Measurements from ENCODE around the gene ZNF57. TPM values are rescaled to one million over a fixed set of nuclear protein-coding genes. Genes with fewer than 3 reads are reported as not detected.

The ZNF57 gene
- total and polyA plus RNA-seq, 2 of the 13 experiments (the other 11 are each of a cell fraction or from before 2014, with no cell fraction given), result 6.6 to 17.5 TPM

GRCh38 chr19:2944775-2945574 is 44.2 kb downstream of the ZNF57 start, which contains the start of gene ZNF77 (continued):
- TF ChIP-seq SP1 (IDR thresholded peaks at IDR 0.05), result no peak
- peak; percentile 89 for TF ChIP-seq SP1 (CRISPR knock-in tag; IDR thresholded peaks at IDR 0.05)
- no peak for TF ChIP-seq TIGD3 (CRISPR knock-in tag; IDR thresholded peaks at IDR 0.05; ENCODE audit: borderline replicate concordance)
- no peak for TF ChIP-seq GABPA (IDR thresholded peaks at IDR 0.05; ENCODE audit: low read depth, low read length)
- TF ChIP-seq GABPA (CRISPR knock-in tag; IDR thresholded peaks at IDR 0.05; ENCODE audit: low read depth), result peak; percentile 43
- peak; percentile 20; the same call in 1 of the 2 replicates for TF ChIP-seq FOXC1 (CRISPR knock-in tag; IDR thresholded peaks at IDR 0.05; ENCODE audit: borderline replicate concordance)
- TF ChIP-seq ARNTL (CRISPR knock-in tag; IDR thresholded peaks at IDR 0.05), result no peak; the same call in 1 of the 2 replicates
- TF ChIP-seq, protein P1, sequence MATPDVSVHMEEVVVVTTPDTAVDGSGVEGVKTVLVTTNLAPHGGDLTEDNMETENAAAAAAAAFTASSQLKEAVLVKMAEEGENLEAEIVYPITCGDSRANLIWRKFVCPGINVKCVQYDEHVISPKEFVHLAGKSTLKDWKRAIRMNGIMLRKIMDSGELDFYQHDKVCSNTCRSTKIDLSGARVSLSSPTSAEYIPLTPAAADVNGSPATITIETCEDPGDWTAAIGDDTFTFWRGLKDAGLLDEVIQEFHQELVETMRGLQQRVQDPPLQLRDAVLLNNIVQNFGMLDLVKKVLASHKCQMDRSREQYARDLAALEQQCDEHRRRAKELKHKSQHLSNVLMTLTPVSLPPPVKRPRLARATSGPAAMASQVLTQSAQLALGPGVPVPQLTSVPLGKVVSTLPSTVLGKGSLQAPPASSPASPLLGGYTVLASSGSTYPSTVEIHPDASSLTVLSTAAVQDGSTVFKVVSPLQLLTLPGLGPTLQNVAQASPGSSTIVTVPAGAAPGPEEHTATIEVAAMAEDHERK (CRISPR knock-in tag; IDR thresholded peaks at IDR 0.05; ENCODE audit: low read depth), result no peak
- TF ChIP-seq KDM1A (CRISPR knock-in tag; IDR thresholded peaks at IDR 0.05), result peak; percentile 67; the same call in 1 of the 2 replicates
- peak; percentile 81; the same call in 1 of the 2 replicates for TF ChIP-seq ZNF446 (CRISPR knock-in tag; IDR thresholded peaks at IDR 0.05)
- no peak; the same call in 1 of the 2 replicates for TF ChIP-seq ZC3H4 (CRISPR knock-in tag; IDR thresholded peaks at IDR 0.05; ENCODE audit: borderline replicate concordance)
- peak; percentile 71 for TF ChIP-seq ZNF574 (CRISPR knock-in tag; IDR thresholded peaks at IDR 0.05)
- peak; percentile 87; the same call in 1 of the 2 replicates for TF ChIP-seq SMYD3 (CRISPR knock-in tag; IDR thresholded peaks at IDR 0.05)
- TF ChIP-seq CCDC6 (CRISPR knock-in tag; IDR thresholded peaks at IDR 0.05), result peak; percentile 86
- peak; percentile 86 for TF ChIP-seq HDAC2 (CRISPR knock-in tag; IDR thresholded peaks at IDR 0.05)
- TF ChIP-seq, protein P2, sequence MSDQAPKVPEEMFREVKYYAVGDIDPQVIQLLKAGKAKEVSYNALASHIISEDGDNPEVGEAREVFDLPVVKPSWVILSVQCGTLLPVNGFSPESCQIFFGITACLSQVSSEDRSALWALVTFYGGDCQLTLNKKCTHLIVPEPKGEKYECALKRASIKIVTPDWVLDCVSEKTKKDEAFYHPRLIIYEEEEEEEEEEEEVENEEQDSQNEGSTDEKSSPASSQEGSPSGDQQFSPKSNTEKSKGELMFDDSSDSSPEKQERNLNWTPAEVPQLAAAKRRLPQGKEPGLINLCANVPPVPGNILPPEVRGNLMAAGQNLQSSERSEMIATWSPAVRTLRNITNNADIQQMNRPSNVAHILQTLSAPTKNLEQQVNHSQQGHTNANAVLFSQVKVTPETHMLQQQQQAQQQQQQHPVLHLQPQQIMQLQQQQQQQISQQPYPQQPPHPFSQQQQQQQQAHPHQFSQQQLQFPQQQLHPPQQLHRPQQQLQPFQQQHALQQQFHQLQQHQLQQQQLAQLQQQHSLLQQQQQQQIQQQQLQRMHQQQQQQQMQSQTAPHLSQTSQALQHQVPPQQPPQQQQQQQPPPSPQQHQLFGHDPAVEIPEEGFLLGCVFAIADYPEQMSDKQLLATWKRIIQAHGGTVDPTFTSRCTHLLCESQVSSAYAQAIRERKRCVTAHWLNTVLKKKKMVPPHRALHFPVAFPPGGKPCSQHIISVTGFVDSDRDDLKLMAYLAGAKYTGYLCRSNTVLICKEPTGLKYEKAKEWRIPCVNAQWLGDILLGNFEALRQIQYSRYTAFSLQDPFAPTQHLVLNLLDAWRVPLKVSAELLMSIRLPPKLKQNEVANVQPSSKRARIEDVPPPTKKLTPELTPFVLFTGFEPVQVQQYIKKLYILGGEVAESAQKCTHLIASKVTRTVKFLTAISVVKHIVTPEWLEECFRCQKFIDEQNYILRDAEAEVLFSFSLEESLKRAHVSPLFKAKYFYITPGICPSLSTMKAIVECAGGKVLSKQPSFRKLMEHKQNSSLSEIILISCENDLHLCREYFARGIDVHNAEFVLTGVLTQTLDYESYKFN (CRISPR knock-in tag; conservative IDR thresholded peaks at IDR 0.05), result 0 out of 2 replicates have a peak, but pooled peaks have one; percentile 8
- no peak for TF ChIP-seq ZNF557 (CRISPR knock-in tag; IDR thresholded peaks at IDR 0.05)
- TF ChIP-seq ZNF430 (CRISPR knock-in tag; IDR thresholded peaks at IDR 0.05), result peak; percentile 63; the same call in 1 of the 2 replicates
- no peak for TF ChIP-seq TCF7L2 (IDR thresholded peaks at IDR 0.05; ENCODE audit: low read depth, low read length)
- TF ChIP-seq ZNF879 (CRISPR knock-in tag; IDR thresholded peaks at IDR 0.05), result no peak
